Measurements from ENCODE around the gene CLIC1.

The CLIC1 gene

DNA sequence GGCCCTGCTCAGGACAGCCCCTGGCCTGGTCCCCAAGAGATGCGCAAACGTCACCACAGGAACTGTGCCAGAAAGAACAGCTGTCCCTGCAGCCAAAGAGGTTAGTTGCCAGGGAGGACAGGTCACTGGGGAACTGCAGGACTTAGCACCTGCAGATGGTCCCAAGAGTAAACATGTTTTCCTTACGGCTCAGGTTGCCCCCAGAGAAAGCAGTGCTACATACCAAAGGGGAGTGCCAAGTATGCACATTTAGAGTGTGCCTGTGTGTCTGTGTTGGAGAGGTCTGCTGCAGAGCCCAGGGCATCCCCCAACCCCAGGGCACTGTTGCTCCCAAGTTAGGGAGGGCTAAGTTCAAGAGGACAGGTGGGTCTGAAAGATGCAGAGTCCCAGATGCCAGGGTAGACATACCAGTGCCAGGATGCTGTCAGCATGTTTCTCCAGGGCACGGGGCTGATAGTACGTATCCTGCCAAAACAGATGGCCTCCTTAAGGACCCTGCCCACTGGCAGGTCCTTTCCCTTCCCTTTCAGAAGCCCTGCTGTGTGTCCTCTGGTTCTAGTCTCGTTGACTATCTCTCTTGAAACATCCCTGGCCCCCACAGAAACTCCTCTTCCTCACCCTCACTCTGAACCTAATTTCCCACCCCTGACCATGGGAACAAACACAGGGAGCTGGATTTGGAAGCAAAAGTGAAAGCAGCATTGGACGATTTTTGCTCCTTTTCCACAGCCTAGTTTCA is 34.5 kb downstream of the CLIC1 start:
- no peak for DNase-seq (ENCODE audit: low spot score)

DNA sequence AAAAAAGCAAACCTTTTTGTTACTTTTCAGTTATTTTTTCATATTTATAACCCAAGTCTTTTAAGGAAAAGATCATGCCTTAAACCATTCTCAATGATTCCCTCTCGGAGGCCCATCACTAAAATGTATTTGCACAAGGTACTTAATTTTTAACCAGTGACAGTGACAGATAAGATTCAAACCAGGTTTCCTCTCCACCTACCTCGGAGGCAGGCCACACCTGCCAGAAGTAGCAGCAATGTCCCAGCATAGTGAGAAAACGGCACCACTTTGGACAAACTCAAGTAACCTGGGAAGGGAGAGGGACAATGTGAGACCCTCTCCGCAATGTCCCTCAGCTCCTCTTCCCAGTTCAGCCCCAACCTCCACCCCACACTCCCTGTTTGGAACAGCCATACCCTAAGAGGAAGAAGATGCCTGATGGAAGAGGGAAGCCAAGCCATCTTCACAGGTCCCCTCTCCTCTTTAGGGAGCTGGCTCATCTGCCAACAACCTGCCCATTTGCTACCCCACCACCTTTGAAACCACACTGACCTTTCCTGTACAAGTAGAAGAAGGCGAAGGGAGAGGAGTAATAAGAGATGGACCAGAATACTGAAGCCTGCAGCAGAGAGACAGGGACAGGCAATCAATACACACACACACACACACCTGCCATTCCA is 35.5 kb downstream of the CLIC1 start:
- DNase-seq (ENCODE audit: low spot score), result no peak

DNA sequence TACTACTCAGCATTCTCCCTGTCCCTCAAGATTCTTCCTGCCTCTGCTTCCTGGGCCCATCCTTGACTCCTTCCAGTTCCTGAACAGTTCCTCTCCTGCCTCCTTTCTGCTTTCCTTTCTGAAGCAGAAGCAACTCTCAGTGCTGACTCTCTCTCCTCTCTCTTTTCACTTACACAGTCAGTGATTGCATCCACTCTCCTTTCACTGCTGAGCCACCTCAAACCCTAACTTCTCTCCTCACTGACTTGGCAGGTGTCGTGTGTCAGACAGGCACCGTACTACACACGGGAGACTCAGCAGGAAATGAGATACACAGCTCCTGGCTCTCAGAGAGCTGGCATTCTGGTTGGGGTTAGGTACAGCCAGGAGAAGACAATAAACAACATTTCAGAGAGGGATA is 38.8 kb downstream of the CLIC1 start:
- DNase-seq (ENCODE audit: low spot score), result no peak

DNA sequence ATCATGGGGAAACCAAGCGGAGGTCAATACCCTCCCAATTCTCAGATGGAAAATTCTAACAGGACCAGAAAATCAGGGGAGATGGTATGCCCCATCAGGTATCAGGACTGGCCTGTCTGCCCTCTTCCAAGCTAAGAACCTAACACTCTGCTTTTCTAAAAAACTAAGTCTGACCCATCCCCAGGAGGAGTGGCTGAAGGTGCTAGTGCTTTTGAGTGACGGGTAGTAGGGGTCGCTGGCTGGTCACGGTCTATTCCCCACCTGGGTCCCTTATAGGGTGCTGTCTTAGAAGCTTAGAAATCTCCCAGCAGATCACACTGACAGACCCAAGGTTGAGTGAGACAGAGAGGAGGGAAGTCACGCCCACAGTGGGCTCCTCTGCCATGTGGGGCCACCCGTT is 42.8 kb downstream of the CLIC1 start:
- DNase-seq (ENCODE audit: low spot score), result no peak

DNA sequence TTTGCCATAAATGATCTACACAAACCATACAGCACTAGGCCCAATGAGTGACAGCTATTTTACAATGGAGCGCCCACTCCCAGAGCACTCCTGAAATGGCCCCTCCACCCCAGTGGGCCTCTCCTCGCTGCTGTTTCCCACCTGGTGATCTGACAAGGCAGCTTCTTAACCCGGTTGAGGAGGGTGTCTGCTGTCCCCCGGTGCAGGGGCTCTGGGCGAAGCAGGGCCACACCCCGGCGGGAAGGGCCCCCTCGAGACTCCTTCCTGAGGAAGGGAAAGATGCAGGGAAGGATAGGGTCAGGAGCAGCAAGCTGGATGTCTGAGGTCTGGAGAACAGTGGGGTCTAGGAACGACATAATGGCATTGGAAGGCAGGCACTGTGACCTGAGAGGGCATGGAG is 43.4 kb downstream of the CLIC1 start:
- no peak for DNase-seq (ENCODE audit: low spot score)

DNA sequence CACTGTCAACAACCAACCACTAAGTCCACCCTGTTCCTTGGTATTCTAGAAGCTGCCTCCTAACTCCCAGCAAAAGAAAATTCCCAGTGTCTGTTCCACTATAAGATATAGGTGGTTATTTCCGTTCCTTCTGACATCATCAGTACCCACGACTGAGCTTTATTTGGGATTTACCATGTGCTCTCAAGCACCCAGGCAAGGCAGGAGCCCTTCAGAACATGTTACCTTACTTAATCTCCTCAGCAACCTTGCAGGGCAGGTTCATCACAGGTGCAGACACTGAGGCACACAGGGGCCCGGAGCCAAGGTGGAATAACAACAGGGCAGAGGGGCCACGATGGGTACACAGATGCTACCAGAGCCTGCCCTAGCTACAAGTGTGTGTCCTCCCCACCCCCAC is 44.0 kb downstream of the CLIC1 start:
- DNase-seq (ENCODE audit: low spot score), result no peak

DNA sequence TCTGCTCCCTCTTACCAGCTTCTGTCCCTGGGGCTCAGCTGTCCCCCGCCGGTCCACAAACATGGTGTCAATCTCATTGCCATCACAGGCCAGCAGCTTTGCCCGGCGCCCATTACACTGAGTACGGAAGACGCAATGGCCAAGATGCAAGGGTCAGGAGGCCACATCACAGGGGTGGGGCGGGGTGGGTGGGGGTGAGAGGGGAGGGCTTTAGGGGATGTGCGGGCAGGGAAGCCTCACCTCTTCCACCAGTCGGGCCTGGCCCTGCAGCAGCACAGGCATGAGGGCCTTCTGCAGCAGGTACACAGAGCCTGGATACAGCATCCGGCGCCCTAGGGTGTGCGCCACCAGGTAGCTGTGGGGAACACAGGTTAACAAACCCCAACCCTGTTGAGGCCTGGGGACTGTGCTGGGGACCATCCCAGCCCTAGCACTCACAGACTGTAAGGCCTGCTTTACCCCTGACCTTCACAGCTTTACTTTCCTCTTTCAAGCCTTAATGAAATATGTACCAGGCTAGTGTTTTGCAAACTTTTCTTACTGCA is 44.7 kb downstream of the CLIC1 start:
- DNase-seq (ENCODE audit: low spot score), result no peak

DNA sequence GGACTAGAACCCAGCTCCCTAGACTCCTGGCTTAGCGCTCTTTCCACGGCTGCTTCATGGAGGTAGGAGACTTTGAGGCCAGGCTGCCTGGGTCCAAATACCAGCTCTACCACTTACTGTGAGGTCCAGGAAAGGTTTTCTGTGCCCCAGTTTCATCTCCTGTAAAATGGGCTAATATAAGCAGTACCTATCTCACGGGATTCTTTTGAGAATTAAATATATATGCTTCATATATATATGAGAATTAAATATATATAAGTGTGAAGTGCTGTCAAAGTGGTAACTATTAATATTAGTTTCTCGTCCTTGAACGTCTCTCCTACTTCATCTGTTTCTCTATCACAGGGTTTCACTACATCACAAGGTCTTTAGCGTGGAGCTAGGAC is 45.3 kb downstream of the CLIC1 start:
- no peak for DNase-seq (ENCODE audit: low spot score)

DNA sequence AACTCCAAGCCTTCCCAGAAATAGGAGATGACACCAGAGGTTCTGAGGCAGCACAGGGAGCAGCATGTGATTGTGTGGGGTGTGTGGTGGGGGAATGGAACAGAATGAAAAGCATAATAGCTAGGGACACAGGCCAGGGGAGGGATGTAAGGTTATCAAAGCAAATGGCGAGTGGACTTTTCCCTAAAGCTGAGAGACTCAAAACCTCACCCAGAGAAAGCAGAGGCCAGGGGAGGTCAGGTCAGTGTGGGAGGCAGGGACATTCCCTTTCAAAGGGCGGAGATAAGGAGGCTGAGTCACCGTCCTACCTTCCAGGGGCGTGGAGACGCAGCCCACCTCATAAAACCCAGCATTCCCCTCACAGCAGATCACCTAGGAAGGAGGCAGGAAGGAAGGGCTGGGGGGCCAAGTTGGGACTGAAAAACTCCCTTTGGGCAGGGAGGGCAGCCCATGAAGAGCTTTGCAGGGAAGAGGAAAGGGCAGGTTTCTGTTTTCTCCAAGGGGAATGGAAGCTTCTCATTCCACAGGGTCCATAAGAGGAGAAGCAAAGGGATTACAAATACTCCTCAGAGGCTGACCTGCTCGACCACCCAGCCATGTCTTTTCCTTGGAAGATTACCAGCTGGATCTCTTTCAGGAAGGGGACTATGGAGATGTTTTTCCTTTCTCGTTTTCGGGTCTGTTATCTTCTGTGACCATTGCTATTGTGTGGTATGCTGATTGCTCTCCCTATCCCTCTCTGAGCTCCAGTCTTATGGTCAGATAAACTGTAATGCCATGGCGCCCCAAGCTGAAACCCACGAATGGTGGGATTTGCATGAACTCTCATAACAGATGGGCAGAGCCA is 45.9 kb downstream of the CLIC1 start:
- peak; percentile 19 for DNase-seq (ENCODE audit: low spot score)

DNA sequence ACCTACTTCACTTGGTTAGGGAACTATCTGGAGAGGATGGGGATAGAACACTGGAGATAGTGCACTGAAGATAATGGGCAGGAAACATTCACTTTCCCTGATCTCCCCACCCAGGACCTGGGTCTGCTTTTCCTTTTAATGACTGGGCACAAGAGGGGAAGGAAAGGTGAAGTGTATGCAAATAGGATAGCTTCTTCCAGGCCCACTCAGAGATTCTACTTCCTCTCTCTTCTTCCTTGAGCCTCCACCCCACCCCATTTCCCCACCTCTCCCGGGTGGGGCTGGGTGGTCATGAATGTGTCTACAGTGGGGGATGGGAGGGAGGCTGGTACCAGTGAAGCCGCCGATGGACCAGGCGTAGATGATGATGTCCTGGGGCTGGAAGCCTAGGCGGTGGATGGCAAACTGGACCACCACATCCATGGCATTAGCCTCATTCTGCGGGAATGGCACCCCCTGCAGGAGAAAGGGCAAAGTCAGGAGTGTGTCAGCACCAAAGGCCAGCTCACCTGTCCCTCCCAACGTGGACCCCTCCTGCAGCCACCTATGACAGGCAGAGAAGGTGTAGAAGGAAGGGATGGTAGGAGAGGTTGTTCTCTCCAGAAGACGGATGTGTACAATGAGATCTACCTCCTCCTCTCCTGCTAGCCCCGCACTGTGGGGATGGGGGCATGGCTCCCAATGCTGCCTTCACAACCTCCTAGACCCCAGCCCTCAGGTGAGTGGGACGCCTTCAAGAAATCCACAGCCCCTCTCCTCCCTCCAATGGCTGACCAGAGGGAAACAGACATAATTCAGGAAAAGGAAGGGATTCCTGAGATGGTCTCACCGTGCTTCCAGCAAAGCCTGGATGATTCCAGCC is 46.9 kb downstream of the CLIC1 start:
- no peak for DNase-seq (ENCODE audit: low spot score)

DNA sequence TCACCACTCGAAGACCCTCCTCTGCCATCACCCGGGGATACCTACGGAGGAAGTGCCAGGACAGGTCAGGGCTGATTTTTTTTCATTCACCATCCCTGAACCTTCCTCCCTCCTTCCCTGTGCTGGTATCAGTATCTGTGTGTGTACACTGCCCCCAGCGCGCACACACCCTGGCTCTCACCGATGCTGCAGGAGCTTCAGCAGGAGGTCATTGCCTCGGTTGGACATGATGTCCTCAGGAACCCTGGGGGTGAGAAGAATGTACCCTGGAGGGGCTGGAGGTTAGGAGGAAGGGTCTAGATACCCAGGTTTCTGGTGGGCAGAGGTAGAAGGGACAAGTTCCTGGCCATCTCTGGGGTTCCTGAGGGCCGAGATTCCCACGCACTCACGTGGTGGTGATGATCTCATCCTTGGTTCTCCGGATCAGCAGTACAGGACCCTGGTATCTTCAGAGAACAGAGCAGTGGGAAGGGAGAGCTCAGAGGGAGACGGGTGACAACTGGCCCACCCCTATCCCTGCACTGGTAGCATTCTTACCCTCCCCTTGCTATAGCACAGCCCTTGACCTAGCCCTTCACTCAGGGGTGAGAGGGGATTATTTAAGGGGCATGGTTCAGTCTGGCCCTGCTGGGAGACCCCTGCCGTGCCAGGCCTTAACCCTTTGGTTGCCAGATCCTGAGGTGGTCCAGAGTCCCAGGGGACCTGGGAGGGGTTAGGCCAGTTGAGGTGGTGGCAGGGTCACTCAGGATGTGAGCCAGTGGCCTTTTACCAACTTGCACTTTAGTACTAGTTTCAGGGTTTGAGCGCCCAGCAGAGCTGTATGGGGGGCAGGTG is 48.3 kb downstream of the CLIC1 start:
- DNase-seq (ENCODE audit: low spot score), result no peak

DNA sequence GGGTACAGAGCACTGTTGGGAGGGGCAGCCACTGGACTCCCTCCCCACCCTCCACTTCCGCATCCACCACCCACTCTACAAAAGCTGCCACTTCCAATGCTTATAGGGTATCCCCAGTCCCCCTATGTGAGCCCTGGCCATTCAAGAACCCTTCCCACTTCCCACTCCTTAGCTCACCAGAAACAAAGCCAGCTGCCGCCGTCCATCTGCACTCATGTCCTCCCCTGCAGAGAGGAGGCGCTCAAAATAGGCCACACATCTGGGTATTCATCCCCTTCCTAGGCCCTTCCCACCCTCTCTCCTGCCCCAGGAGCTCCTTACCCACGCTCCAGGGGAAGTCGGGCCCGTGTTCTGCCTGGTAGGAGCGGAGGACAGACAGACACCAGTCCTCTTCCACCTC is 49.0 kb downstream of the CLIC1 start:
- no peak for DNase-seq (ENCODE audit: low spot score)

DNA sequence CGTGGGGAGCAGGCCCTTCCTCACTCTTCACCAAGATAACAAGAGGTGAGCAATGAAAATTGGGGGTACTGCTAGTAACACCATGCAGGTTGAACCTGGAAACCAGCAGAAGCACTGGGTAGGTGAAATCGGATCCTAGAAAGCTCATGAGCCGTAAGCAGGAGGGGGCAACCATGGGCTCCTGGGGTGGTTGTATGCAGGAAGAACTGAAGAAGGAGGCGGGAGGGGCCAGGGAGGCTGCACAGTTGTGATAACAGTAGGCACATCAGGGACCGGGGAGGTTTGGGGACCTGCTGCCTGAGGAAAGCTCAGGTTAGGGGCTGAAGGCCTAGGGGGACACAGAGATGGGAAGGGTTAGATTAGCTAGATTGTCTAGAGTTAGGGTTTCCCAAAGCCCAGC is 49.8 kb downstream of the CLIC1 start:
- DNase-seq (ENCODE audit: low spot score), result no peak

DNA sequence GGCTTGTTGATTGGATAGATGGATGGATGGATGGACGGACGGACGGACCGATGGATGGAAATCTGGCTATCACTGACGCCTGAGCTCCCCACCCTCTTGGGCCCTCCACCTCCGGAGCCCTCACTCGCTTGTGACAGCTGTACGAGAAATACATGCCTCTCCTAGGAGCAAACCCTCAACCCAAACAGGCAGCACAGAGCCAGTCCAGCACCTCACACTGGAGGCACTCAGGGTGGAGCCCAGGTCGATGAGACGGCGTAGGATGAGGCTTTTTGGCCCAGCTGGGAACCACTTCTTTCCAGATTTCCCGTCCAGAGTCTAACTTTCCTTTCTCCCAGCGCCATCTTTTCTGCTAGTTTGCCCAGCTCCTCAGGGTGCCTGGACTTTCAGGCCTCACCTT is 52.7 kb downstream of the CLIC1 start:
- no peak for DNase-seq (ENCODE audit: low spot score)

DNA sequence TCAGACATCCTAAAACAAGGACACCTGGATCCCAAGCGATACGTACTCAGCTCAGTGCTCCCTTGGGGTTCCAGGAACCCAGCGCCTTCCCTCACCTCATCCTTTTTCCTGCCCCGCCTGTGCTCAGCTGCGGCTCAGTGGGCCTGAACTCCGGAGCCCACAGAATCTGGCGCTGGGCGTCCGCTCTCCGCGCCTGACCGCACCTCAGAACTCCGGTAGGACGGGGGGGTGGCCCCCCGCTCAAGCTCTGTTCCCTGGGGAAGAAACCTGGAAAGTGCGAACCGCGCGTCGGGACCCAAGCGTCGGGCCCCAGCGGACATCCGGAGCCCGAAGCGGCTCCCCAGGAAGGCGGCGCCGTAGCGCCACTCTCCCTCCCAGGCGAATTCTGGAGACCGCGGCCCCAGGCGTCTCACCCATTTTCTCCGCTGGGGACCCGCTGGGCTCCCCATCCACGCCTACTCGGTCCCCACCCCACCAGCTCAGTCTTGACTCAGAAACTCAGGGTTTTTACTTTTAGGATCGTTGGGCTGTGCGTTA is 55.1 kb downstream of the CLIC1 start:
- no peak for DNase-seq (ENCODE audit: low spot score)

All from globus pallidus (tissue), 1 donor.